Stimulated activated CD4-positive, alpha-beta T cell treated with anti-CD3 and anti-CD28 coated beads, Interleukin-4, amount 100 ng/mL, for 48 hours (primary cell): ENCODE measurements around the gene PPBP.
"Not testable (repeated sequence)": the region's sequence is repeated elsewhere in the genome, so short reads cannot be mapped to it uniquely, and the experiment has no call there.

Source experiments
- DNase-seq, 2 donors: peaks; one replicate each; pipeline ENCODE4 v3.0.0-alpha.2; 2020; ENCODE audit warnings: low read depth in 2 of 2

Gene PPBP

DNA sequence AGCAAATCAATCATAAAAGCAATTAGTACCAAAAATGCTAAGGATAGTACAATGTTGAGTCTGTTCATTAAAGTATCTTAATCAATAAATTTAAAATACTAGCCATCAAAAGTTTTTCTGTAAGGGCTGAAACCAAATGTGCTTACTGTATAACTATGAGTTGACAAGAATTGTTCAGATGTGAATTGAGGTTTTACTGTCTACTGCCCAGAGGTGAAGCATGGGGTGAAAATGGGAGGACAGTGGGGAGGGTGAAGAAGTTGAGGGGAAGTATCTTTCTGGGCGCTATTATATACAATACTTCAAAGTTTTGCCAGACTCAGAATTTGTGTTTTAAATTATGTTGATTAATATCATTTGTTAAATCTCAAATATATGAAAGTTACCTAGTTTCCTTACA, 4.1 kb upstream of the PPBP start:
- DNase-seq = no peak

DNA sequence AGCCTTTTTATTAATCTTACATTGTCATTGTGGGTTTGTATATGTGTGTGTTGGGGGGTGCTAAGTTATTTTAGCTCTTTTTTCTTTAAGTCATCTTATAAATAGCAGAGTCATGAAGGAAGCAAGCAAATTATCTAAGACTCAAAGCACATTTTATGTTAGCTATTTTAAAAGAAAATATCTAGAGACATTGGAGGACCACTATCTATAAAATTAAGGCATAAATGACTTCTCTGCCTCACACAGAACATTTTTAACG, 3.7 kb upstream of the PPBP start:
- DNase-seq = no peak

DNA sequence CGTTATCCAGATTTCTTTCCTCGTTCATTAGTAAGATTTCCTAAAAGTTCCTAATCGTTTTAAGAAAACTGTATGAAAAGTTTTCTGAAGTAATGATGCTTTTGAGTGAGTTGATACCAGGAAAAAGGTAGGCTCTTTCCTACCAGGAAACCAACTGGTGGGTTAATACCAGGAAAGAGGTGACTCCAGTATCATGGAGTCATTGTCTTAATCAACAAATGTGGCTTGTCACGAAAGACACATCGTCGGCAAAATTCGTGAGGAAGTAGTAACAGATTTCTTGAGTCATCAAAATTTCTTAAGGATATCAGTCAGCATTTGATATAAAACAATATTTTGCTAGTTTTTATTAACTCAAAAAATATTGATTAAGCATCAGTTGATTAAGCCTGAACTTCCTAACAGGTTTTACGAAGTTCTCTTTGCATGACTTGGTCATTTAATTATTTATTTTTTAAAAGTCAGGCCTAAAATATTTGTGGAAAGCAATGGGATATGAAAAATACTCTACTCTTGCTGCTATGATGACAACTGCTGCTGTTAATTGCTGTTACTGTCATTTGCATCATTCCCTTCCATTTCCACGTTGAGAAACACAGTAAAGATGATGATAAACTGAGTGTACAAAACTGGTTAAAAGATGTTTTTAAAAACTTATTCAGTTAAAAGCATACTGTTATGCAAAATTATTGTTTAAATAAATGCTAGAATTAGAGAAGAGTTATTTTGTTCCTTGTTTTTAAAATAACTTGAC, 3.2 kb upstream of the PPBP start:
- no peak for DNase-seq

DNA sequence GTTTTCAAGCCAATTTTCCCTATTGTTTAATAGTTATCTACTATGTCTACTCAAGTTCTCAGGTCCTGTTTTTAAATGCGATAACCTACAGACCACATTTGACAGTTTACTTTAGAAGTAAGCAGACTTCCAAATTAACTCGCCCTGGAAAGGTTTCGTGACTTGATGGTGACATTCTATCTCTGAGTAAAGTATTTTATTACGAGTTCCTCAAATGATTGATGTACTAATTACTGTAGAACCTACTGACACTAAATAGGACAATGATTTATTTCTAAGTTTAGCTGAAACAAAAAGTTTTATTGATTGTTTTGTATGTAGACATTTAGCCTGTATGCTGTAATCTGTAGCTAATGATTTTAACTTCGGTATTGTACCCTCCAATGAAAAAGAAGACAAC, 1.9 kb upstream of the PPBP start:
- DNase-seq = no peak

DNA sequence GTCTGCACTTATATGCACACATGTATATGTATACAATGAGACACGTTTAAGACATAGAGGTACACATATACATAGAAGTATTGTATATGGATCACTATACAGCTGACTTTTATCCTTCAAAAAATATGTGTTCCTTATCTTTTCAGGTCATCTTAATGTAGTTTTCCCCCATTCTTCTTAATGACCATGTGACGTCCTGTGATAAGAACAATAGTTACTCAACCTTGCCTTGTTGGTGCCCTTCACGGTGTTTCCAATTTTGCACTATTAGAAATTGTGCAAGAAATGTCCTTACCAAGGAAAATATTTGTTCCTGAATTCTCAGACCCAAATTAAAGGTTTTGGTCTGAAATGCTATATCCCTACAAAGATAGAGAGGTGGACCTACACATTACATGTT, 1.0 kb upstream of the PPBP start:
- DNase-seq = no peak

GRCh38 chr4:73985528-73985852, 2.5 kb downstream of the PPBP start:
- DNase-seq = no peak

DNA sequence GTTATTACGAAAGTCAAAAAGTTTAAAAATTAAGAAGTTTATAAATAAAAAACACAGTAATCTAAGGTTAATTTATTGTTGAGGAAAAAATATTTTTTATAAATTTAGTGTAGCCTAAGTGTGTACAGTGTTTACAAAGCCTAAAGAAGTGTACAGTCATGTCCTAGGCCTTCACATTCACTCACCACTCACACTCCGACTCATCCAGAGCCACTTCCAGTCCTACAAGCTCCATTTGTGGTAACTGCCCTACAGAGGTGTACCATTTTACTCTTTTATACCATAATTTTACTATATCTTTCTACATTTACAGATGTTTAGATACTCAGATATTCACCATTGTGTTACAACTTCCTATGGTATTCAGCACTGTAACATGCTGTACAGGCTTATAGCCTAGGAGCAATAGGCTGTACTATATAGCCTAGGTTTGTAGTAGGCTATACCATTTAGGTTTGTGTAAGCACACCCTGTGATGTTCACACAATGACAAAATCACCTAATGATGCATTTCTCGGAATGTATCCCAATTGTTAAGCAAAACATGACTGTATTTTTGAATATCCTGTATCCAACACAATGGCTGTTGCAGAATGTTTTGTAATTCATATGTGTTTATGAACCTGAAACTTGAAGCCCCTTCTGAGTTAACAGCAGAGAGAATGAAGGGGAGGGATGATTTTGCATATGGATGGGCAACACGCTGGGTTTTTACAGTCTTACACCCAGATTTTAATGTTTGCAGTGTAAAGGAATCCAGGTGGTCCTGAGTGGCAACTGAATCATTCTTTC, 3.1 kb downstream of the PPBP start:
- no peak for DNase-seq

DNA sequence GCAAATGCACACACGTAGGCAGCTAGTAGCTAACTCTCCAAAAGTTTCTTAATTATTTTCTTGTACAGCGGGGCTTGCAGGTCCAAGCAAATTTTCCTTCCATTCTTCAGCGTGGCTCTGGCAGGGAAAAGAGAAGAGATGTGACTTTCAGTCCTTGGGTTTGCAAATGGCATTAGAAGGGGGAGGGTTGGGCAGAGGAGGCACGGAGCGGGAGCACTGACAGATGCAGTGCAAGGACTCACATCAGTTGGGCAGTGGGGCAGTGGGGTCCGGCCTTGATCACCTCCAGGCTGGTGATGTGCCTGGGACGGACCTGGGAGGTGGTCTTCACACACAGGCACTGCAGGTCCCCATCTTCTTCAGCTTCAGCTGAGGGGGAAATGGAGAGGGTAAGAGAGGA, 6.8 kb downstream of the PPBP start:
- DNase-seq = not testable (repeated sequence)

GRCh38 chr4:73979407-73979957, 8.5 kb downstream of the PPBP start:
- DNase-seq = no peak

DNA sequence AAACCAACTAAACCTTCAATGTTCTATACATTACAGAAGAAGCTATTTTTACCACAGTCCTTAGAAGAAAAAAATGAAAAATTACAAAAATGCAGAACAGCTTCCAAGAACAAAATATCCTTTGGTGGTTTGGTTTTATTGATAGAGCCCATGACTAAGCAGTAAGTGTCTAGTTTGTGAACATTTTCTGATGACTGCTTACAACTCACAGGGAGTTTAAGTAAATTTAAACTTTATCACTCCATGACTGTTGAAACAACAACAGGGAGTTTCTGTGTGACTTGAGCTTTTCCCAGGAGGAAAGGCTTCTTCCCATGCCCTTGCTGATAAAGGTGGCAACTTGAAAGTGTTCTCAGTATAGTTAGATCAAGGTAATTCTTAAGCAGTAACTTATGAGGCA, 9.1 kb downstream of the PPBP start:
- DNase-seq = no peak

DNA sequence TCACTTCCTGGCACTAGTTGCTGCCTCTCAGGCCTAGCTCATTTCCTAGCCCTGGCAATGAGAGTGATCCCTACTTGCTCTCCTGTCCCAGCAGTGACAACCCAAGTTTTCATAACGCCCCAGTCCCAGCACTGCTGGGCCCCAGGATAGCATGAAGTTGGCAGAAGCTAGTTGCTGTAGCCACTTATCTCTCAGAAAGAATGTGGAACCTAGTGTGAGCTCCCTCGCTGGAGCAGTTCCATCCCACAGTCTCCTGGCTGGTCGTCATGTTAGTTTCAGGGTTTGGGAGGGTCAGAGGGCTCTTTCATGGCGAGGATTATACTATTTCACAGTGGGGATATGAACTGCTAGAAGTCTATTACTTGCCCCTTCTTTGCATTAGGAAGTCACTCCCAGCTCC, 11.3 kb downstream of the PPBP start:
- DNase-seq = no peak

- no peak for DNase-seq
These were observed 11.8 kb downstream of the PPBP start for GRCh38 chr4:73976217-73976616.

- no peak for DNase-seq
These were observed 13.6 kb downstream of the PPBP start for GRCh38 chr4:73974352-73974751.

DNA sequence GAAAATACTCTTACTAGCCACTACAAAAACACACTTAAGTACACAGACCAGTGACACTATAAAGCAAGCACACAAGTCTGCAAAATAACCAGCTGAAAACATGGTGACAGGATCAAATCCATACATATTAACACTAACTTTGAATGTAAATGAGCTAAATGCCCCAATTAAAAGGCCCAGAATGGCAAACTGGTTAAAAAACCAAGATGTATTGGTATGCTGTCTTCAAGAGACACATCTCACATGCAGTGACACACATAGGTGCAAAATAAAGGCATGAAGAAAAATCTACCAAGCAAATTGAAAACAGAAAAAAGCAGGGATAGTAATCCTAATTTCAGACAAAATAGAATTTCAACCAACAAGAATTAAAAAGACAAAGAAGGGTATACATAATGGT, 17.0 kb downstream of the PPBP start:
- DNase-seq = no peak

- no peak for DNase-seq
These were observed 18.0 kb downstream of the PPBP start for GRCh38 chr4:73970011-73970410.

GRCh38 chr4:73967866-73968265, 20.1 kb downstream of the PPBP start:
- no peak for DNase-seq

DNA sequence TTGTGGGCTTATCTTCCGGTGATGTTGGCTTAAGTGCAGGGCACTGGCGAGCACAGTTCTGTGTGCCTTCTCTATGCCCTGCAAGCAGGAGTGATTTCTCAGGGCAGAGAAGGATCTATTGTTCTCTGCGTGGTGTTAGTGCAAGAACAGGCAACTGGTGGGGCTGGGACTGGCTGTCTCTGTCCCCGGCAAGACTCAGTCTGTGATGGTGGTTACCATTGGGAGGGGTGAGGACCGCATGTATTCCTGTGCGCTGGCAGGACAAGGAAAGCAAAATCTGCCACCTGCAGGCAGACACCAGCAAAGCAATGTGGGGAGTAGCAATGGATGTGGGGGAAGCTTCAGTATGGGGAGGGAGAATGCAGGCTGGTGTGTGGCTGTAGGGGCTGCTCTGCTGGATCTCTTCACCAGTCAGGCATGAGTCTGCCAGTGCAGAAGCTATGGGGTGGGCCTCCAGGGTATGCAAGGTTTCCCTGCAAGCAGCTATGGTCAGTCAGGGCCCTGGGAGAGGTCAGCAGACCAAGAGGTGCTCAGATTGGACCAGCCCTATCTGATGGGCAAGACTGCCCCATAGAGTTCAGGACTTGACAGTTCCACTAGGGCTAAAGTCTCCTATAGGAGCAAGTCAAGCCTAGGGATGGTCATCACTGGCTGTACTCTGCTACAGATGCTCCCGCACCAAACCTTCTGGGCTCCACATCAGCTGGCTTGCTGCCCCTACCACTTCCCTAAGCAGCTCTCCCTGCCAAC, 23.0 kb downstream of the PPBP start:
- DNase-seq = no peak

DNA sequence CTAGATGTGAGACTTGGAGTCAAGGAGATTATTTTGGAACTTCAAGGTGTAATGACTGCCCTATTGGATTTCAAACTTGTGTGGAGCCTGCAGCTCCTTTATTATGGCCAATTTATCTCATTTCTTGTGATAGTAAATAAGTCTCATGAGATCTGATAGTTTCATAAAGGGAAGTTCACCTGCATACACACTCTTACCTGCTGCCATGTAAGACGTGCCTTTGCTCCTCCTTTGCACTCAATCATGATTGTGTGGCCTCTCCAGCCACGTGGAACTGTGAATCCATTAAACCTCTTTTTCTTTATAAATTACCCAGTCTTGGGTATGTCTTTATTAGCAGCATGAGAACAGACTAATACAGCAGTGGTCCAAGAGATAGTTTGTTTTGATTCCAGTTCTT, 25.3 kb downstream of the PPBP start:
- no peak for DNase-seq

DNA sequence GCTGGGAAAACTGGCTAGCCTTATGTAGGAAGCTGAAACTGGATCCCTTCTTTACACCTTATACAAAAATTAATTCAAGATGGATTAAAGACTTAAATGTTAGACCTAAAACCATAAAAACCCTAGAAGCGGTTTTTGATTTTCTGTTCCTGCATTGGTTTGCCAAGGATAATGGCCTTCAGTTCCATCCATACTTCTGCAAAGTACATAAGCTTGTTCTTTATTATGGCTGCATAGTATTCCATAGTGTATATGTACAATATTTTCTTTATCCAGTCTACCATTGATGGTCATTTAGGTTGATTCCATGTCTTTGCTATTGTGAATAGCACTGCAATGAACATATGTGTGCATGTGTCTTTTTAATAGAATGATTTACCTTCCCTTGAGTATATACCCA, 28.9 kb downstream of the PPBP start:
- not testable (repeated sequence) for DNase-seq

- no peak for DNase-seq
These were observed 35.6 kb downstream of the PPBP start for GRCh38 chr4:73952352-73952751.

DNA sequence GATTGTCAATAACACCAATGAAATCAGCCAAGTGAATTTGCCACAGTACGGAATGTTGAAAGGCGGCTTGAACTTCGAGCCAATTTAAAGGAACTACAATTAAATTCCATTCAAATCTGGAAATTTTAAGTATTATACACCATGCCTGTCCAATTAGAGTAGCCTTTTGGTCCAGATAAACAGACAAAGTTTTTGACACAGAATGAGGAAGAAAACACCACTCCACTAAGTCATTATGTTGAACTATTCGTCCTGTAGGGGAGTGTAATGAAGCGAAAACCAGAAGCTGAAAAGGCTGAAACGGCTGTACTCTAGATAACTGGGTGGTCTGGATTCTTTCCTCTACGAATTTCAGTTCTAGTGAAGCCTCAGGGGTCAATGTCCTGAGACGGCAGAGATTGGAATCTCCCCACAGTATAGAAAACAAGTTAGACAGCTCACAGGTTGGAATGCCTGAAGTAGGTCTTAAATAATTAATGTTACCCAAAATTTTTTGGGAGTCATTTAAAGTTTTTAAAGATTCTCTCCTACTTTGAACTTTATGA, 37.5 kb downstream of the PPBP start:
- not testable (repeated sequence) for DNase-seq

- DNase-seq = no peak
These were observed 38.8 kb downstream of the PPBP start for GRCh38 chr4:73948990-73949706.
